Subcutaneous adipose tissue (tissue), 4 donors: ENCODE results near the gene LMX1A. TPM values are rescaled to one million over a fixed set of nuclear protein-coding genes. Genes with fewer than 3 reads are reported as not detected.

ENCODE experiments used
- total RNA-seq, 4 donors: library from RNA; depleted of rRNA; stranded (reverse); fragments of >200 nt; gene quantifications; one replicate each; pipeline ENCODE4 v1.1.0, GENCODE V29; 2016
- TF ChIP-seq, protein P1 (sequence below): fragments of 450-650 bp; IDR thresholded peaks from one replicate; pipeline ENCODE4 v1.5.1; 2016; ENCODE audit warnings: low read depth, mild to moderate bottlenecking, control low read depth, antibody characterized with exemption, moderate library complexity

Gene LMX1A
- total RNA-seq, 4 donors from 2014 or later: 0.33 to 1.5 (median 0.63) TPM

DNA sequence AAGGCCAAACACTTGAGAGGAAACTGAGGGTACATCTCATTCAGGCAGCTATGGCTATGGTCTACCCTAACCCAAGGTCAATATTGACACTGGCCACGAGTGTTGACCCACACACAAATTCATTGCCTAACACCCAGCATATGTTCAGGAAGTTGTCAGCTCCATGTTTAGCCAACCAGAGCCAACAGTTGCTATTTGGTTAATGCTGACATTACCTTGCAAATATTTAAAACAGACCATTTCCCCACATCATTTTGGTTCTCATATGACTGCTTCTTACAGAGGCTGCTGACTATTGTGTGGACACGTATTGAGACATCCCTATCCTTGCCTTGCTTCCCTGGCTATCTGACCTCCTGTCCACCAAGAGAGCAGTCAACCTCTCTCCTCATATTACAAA is 97.3 kb downstream of the LMX1A start:
- TF ChIP-seq, protein P1, sequence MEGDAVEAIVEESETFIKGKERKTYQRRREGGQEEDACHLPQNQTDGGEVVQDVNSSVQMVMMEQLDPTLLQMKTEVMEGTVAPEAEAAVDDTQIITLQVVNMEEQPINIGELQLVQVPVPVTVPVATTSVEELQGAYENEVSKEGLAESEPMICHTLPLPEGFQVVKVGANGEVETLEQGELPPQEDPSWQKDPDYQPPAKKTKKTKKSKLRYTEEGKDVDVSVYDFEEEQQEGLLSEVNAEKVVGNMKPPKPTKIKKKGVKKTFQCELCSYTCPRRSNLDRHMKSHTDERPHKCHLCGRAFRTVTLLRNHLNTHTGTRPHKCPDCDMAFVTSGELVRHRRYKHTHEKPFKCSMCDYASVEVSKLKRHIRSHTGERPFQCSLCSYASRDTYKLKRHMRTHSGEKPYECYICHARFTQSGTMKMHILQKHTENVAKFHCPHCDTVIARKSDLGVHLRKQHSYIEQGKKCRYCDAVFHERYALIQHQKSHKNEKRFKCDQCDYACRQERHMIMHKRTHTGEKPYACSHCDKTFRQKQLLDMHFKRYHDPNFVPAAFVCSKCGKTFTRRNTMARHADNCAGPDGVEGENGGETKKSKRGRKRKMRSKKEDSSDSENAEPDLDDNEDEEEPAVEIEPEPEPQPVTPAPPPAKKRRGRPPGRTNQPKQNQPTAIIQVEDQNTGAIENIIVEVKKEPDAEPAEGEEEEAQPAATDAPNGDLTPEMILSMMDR: no peak

DNA sequence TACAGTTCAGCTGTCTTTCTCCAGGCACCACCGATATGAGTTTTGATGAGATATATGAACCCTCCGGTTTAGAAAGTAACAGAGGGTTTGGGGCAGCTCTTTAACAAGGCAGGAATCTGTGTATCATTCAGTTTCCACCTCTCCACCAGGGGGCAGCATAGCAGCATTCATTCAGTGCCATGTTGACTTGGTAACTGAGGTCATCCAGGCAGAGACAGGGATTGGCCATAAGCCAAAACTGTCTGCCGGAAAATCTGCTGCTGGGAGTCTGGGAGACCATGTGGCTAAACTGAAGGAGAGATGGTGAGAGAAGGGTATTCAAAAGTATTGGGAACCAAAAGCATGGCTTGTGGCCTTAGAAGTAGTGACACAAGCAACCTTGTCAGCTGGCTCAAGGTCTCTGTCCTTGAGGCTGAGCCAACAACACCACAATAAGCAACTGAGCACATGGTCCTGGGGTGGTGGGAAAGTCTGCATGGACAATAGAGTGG is 98.5 kb downstream of the LMX1A start:
- TF ChIP-seq, protein P1: no peak

DNA sequence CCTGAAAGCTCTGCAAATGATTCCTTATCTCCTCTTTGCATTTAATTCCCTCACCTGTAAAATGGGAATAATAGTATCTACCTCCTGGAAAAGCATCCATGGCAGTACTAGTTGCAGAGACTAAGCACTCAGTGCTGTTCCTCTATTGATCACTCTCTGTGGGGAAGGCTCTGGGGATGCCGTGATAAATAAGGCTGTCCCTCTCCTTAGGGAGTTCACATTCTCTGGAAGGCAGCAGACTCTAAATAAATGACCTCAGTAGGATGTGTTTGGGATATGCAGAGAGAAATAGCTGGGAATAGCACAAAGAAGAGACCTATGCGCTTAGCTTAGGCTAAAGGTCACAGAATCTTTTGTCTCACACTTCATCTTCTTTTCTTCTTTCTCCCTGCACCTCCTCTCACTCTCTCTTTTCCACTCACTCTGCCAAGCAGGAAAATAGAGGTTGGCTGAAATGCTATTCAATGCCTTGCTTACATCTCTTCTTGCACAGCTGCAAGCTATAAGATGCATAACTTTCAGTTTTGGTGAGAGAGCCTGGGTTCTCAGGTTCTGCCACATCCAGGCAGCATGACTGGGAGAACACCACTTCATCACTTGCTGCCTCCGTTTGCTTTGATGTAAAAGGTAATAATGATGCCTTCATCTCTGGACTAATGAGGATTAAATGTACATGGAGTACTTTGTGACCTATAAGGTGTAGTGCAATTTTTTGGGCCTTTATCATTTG is 101.5 kb downstream of the LMX1A start:
- TF ChIP-seq, protein P1: no peak

- TF ChIP-seq, protein P1: no peak
Observed at GRCh38 chr1:165254376-165254775, 102.1 kb downstream of the LMX1A start.

- TF ChIP-seq, protein P1: no peak
Observed at GRCh38 chr1:165253818-165254254, 102.7 kb downstream of the LMX1A start.

GRCh38 chr1:165248969-165249571 is 107.4 kb downstream of the LMX1A start:
- TF ChIP-seq, protein P1: no peak

GRCh38 chr1:165241952-165242351 is 114.6 kb downstream of the LMX1A start:
- TF ChIP-seq, protein P1: no peak
